H1 (cell line): Measurements from ENCODE around the gene SCARB1.

Experiments
- CEBPB ChIP-seq: IDR thresholded peaks from 2 replicates; pipeline ENCODE4 v1.6.1; 2012; ENCODE audit warnings: low read depth, low read length
- POLR2A ChIP-seq, 2 experiments: IDR thresholded peaks; 1 replicate in 1 of 2; 2 replicates in 1 of 2; pipeline ENCODE4 v1.6.1; 2011; ENCODE audit warnings: low read depth in 2 of 2, low read length in 2 of 2, mild to moderate bottlenecking in 2 of 2; ENCODE audit errors: control extremely low read depth in 1 of 2
- SP4 ChIP-seq: IDR thresholded peaks from 2 replicates; pipeline ENCODE4 v1.6.1; 2012; ENCODE audit warnings: low read length, inconsistent platforms
- TF ChIP-seq, protein P1 (sequence below), 3 experiments: IDR thresholded peaks; 1 replicate in 2 of 3; 2 replicates in 1 of 3; pipeline versions ENCODE4 v1.5.1 to v1.6.1; 2011; ENCODE audit warnings: low read length in 3 of 3, mild to moderate bottlenecking in 3 of 3, inconsistent platforms in 2 of 3, low read depth in 1 of 3, moderate library complexity in 1 of 3; ENCODE audit not compliant: insufficient read depth in 1 of 3; ENCODE audit errors: control extremely low read depth in 1 of 3

DNA sequence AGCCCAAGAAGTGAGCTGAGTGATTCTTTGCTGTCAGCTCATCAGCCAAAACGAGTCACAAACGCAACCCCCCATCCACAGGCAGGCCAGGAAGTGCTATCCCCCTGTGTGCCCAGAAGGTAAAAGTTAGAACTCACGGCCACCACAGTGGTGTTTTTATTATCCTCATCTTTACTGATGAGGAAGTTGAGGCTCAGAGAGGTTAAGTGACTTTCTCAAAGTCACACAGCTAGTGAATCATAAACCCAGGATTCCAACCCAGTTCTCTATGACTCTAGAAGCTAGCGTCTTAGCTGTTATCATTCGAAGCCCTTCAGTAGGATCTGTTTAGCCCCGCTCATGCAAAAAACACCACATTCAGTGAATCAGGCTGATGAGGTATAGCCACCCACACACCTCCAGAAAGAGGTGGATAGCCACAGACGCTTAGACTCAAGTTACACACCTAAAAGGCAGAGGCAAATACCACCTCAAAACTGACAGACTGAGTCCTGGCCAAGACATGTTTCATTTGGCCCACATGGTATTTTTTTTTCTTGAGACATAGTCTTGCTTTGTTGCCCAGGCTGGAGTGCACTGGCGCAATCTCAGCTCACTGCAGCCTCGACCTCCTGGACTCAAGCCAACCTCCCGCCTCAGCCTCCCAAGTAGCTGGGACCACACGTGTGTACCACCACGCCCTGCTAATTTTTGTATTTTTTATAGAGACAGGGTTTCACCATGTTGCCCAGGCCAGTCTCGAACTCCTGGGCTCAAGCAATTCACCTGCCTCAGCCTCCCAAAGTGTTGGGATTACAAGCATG is 100.7 kb downstream of the SCARB1 start:
- TF ChIP-seq, protein P1, sequence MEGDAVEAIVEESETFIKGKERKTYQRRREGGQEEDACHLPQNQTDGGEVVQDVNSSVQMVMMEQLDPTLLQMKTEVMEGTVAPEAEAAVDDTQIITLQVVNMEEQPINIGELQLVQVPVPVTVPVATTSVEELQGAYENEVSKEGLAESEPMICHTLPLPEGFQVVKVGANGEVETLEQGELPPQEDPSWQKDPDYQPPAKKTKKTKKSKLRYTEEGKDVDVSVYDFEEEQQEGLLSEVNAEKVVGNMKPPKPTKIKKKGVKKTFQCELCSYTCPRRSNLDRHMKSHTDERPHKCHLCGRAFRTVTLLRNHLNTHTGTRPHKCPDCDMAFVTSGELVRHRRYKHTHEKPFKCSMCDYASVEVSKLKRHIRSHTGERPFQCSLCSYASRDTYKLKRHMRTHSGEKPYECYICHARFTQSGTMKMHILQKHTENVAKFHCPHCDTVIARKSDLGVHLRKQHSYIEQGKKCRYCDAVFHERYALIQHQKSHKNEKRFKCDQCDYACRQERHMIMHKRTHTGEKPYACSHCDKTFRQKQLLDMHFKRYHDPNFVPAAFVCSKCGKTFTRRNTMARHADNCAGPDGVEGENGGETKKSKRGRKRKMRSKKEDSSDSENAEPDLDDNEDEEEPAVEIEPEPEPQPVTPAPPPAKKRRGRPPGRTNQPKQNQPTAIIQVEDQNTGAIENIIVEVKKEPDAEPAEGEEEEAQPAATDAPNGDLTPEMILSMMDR (IDR thresholded peaks at IDR 0.05; ENCODE audit: control extremely low read depth in 1 of 3, insufficient read depth in 1 of 3, low read depth in 1 of 3, low read length in 3 of 3): no peak
- TF ChIP-seq POLR2A (IDR thresholded peaks at IDR 0.05; ENCODE audit: control extremely low read depth in 1 of 2, low read depth in 2 of 2, low read length in 2 of 2): no peak
- TF ChIP-seq CEBPB: no peak
- no peak for TF ChIP-seq SP4
